Thyroid gland (tissue), 4 donors: ENCODE data around the gene NID2.

ENCODE experiments used
- CTCF ChIP-seq, 6 experiments: fragments of 200-600 bp in 3 of 6; fragments of 450-650 bp in 3 of 6; sonication (generic) in 3 of 6; IDR thresholded peaks; one replicate each; pipeline ENCODE4 v1.5.1; 2016 to 2019; ENCODE audit warnings: antibody characterized with exemption in 6 of 6, mild to moderate bottlenecking in 2 of 6, inconsistent platforms in 1 of 6, moderate library complexity in 1 of 6
- POLR2A ChIP-seq, 2 donors: fragments of 450-650 bp; IDR thresholded peaks; one replicate each; pipeline ENCODE4 v1.6.1; 2017; ENCODE audit warnings: antibody characterized with exemption in 2 of 2, mild to moderate bottlenecking in 2 of 2, moderate library complexity in 1 of 2

DNA sequence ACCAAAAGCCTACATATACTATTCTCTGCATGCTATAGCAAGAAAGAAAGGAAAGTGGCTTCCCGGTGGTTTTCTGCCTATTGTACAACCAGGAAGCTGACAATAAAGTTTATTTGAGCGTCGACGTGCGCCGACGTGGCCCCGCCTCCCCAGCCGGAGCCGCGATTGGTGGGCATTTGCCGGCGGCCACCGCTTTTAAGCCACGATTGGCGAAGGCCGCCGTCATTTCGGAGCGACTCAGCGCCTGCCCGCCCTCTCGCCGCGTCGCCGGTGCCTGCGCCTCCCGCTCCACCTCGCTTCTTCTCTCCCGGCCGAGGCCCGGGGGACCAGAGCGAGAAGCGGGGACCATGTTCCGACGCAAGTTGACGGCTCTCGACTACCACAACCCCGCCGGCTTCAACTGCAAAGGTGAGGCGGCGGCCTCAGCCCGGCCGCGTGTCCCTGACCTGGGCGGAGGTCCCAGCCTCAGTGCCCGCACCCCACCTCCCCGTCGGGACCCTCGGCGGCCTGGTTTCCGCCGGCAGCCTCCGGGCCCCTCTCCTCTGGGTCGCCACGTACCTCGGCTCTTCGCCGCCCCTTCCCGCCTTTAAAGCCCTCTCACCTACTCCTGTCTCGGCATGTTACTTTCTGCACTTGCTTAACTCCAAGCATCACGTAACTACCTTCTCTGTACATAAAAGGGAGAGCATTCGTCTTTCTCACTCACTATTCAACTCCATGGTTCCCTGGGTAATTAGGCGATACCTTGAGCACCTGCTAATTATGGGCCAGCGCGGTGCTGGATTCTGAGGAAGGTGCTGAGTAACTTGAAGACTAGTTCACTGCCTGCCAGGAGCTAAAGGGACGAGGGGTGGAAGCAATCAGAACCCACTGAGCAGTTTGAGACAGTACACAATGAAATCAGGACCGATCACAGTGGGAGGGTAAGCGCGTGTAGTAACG, 79.3 kb downstream of the NID2 start, which contains the start of gene RTRAF:
- TF ChIP-seq CTCF (IDR thresholded peaks at IDR 0.05), result no peak
- peak in 1 of 2 donors; percentile 90 for TF ChIP-seq POLR2A (IDR thresholded peaks at IDR 0.05)
